Measurements from ENCODE around the gene SPOP.
"Not testable (repeated sequence)": the region's sequence is repeated elsewhere in the genome, so short reads cannot be mapped to it uniquely, and the experiment has no call there.

Gene SPOP

DNA sequence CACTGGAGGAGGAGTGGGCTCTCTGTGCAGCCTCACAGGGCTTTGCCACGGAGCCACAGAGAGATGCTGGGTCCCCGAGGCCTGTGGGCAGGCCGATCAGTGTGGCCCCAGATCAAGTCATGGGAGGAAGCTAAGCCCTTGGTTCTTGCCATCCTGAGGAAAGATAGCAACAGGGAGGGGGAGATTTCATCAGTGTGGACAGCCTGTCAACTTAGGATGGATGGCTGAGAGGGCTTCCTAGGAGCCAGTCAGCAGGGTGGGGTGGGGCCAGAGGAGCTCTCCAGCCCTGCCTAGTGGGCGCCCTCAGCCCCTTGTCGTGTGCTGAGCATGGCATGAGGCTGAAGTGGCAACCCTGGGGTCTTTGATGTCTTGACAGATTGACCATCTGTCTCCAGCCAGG lies 98.4 kb downstream of the SPOP start:
- no peak for DNase-seq
- intact Hi-C loops (cut with DNase I): loop anchor here (5.0 kb wide), 1 partner anchor 103 kb away; no protein-coding TSS in a partner anchor

DNA sequence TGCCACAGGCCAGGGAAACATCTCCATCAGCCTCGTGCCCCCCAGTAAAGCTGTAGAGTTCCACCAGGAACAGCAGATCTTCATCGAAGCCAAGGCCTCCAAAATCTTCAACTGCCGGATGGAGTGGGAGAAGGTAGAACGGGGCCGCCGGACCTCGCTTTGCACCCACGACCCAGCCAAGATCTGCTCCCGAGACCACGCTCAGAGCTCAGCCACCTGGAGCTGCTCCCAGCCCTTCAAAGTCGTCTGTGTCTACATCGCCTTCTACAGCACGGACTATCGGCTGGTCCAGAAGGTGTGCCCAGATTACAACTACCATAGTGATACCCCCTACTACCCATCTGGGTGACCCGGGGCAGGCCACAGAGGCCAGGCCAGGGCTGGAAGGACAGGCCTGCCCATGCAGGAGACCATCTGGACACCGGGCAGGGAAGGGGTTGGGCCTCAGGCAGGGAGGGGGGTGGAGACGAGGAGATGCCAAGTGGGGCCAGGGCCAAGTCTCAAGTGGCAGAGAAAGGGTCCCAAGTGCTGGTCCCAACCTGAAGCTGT lies 98.9 kb downstream of the SPOP start:
- intact Hi-C loops (cut with DNase I): loop anchor here (5.0 kb wide), 1 partner anchor 103 kb away; no protein-coding TSS in a partner anchor
- no peak for DNase-seq

DNA sequence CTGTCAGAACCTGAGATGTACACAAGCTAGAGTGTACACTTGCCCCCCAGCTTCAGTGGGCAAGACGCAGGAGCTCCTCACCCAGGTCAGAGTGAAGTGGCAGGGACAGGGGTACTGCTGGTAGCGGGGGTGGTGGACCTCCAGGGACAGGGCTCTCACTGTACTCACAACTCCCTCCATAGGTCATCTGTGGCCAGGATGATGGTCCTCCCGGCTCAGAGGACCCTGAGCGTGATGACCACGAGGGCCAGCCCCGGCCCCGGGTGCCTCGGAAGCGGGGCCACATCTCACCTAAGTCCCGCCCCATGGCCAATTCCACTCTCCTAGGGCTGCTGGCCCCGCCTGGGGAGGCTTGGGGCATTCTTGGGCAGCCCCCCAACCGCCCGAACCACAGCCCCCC lies 99.5 kb downstream of the SPOP start:
- intact Hi-C loops (cut with DNase I): loop anchor here (5.0 kb wide), 1 partner anchor 104 kb away; no protein-coding TSS in a partner anchor
- peak in 1 of 42 donors; percentile 35 for DNase-seq

DNA sequence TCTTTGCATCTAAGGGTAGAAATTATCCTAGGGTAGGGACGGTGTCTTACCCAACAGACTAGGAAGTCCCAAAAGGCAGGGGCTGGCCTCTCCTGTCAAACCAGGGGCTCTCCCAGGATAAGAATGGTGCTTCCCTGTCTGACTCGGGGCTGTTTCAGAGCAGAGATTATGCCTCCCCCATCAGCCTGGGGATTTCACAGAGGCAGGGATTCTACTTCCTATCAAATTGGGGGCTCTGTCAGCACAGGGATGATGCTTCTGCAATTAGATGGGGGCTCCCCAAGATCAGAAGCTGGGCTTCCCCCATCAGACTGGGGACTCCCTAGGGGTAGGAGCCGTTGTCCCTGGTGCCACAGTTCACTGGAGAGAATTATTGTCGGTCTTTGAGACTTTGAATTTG lies 99.9 kb downstream of the SPOP start:
- intact Hi-C loops (cut with DNase I): loop anchor here (5.0 kb wide), 1 partner anchor 104 kb away; no protein-coding TSS in a partner anchor
- DNase-seq: no peak

DNA sequence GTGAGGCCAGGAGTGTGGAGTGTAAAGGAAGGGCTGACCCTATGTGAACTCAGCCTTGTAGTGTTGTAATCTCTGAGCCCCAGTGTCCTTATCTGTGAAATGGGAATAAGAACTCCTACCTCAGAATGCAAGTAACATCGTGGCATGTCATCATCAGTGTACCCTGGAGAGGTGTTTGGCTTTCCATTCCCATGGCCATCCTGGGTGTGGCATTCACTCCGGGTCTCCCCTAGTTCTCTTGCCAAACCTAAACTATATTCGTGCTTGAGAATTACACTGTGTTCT lies 100.3 kb downstream of the SPOP start:
- intact Hi-C loops (cut with DNase I): loop anchor here (5.0 kb wide), 1 partner anchor 105 kb away; no protein-coding TSS in a partner anchor

GRCh38 chr17:49576917-49577649 lies 100.8 kb downstream of the SPOP start:
- intact Hi-C loops (cut with DNase I): loop anchor here (5.0 kb wide), 1 partner anchor 105 kb away; no protein-coding TSS in a partner anchor

More for the DNA sequence above, 100.3 kb downstream of the SPOP start:
- DNase-seq: no peak

DNA sequence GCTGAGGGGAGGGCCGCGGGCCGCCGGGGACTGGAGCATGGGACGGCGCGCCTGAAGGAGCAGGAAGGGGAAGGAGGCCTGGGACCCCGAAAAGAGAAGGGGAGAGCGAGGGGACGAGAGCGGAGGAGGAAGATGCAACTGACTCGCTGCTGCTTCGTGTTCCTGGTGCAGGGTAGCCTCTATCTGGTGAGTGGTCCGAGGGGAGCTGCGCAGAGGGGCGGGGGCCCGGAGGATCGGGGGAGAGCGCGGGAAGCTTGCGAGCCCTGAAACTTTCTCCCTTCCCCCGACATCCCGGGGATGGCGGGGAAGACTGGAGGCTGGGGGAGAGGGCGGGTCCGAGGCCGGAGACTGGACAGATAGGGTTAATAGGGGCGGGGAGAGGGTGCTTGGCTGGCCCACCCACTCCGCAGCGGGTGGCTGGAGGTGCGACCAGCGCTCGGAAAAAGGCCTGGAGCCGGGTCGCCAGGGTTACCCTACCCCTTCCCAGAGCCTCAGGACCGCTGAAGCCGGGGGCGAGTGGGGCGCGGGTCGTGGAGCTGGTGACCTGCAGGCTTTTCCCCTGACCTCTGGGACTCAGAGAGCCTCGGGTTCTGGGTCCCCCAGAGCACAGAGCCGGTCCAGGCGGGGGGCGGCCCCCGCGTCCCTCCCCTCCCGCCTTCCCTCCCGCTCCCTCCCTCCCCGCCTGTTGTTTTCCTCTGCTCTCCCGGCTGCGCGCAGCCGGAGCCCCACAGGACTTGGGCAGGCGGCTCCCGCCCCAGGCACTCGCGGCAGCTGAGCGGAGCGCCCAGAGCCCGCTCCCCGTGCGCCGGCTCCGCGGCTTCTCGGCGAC lies 101.6 kb downstream of the SPOP start:
- intact Hi-C loops (cut with DNase I): loop anchor here (5.0 kb wide), 1 partner anchor 106 kb away; no protein-coding TSS in a partner anchor
- peak in 21 of 42 donors; percentile 21 to 62 (median 42) for DNase-seq

More at GRCh38 chr17:49576917-49577649, 100.8 kb downstream of the SPOP start:
- DNase-seq: no peak

DNA sequence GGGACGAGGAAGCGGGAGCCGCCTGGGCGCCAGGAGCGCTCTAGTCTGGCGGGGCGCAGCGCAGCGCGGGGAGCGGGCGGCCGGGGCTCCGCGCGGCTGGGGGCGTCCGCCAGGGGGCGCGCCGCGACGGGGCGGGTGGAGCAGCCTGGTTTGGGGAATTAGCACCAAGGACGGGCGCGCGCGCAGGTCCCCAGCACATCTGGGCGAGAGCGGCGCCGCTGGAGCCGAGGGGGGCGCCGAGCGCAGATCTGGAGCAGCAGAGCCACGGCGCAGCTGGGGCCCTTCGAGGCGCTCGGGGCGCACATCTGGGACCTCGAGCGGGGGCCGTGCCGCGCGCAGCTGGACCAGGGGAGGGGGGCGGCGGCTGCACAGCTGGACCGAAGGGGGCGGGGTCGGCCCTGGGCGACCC lies 102.2 kb downstream of the SPOP start, which contains the start of gene NXPH3:
Gene NXPH3, plus strand, starts transcription at position 193 of the 409 bp plus-strand sequence. CDS start 349 bp downstream, outside the sequence.
- intact Hi-C loops (cut with DNase I): loop anchor here (5.0 kb wide), 1 partner anchor 107 kb away; no protein-coding TSS in a partner anchor
- DNase-seq: peak in 36 of 42 donors; percentile 26 to 77 (median 56)

- no peak for DNase-seq
- intact Hi-C loops (cut with DNase I): loop anchor here (5.0 kb wide), 1 partner anchor 107 kb away; no protein-coding TSS in a partner anchor
Measured at GRCh38 chr17:49574945-49575678, 102.8 kb downstream of the SPOP start.

DNA sequence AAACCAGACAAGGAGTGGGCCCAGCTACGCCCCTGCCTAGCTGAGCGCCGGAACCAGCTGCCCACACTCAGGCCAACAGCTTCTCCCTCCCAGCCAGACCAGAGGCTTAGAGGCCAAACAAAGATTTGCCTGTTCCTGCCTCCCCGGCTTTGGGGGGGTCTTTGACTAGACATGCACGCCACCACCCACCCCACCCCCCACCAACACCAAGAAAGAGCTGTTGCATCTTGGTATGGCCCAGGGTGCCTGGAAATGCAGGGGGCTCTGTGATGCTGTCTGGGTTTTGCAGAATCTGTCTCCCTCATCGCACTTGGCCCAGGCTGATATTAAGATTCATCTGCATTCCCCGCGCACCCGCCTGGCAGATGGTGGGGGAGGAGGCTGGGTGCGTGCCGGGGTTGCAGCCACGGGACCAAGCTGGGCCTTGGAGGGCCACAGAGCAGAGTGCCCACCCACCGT lies 103.5 kb downstream of the SPOP start:
- intact Hi-C loops (cut with DNase I): no loop called here
- peak in 35 of 42 donors; percentile 26 to 79 (median 52) for DNase-seq

GRCh38 chr17:49573510-49574322 lies 104.2 kb downstream of the SPOP start:
- intact Hi-C loops (cut with DNase I): no loop called here
- no peak for DNase-seq

DNA sequence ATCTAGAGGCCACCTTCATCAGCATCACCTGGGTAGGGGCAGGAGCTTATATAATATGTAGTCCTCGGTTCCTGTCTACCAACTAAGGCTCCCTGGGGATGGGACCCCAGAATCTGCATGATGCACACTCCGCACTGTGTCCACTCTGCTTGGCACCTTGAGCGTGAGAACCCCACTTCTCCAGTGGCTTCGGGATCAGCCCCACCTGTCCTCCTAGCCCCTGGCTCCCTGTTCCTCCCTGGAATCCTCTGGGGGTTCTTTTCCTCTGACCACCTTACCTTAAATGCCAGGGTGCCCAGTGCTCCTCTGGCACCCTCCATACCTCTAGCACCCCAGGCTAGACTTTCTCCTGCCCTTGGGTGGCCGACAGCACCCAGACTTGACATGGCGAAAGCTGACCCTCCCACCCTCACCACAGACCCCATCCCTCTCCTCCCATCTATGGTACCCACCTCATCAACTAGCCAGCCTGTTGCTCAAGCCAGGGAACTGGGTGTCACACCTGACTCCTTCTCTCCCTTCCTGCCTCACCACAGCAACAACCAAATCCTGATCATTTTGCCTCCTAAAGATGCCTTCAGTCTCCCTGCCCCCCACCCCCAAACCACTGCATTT lies 105.0 kb downstream of the SPOP start:
- DNase-seq: no peak
- intact Hi-C loops (cut with DNase I): no loop called here

DNA sequence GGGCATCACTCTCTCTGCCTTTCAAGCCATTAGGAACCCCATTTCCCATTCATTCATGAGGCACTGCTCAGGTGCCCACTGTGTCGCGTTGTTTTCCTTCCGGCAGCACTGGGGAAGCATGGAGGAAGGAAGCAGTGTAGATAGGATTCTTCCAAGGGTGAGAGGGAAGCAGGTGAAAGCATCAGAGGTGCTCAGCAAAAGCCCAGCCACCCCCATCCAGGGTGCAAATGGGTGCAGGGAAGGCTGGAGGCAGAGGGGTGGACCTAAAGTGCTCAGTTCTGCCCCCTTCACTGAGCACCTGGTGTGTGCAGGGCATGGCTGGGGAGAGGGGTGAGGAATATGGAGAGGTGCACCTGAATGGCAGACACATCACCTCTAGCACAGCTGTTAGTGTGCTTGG lies 105.7 kb downstream of the SPOP start:
- no peak for DNase-seq
- intact Hi-C loops (cut with DNase I): no loop called here

- intact Hi-C loops (cut with DNase I): no loop called here
- no peak for DNase-seq
Measured at GRCh38 chr17:49571764-49572163, 106.1 kb downstream of the SPOP start.

DNA sequence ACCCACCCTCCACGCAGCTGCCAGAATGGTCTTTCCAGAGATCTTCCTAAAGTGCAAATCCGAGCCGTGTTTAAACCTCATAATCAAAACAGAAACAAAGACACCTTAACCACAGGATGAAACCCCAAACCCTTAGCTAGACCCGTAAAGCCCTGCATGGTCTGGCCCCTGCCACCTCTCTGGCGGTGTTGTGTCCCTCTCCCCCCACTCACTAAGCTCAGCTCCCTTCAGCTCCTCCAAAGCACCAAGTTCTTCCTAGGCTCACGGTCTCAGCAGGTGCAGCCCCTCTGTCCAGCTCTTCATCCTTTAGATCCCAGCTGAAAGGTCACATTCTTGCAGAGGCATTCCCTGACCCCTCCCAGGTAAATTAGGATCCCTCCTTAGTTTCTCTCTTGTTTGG lies 106.6 kb downstream of the SPOP start:
- intact Hi-C loops (cut with DNase I): no loop called here
- DNase-seq: no peak

- intact Hi-C loops (cut with DNase I): no loop called here
- DNase-seq: no peak
Measured at GRCh38 chr17:49570540-49571242, 107.2 kb downstream of the SPOP start.

DNA sequence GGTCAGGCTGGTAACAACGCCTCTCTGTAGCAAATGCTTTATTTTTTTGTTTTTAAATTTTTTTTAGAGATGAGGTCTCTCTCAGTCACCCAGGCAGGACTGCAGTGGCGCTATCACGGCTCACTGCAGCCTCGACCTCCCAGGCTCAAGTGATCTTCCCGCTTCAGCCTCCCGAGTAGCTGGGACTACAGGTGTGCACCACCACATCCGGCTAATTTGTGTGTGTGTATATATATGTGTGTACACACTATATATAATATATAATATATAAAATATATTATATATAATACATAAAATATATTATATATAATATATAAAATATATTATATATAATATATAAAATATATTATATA lies 109.2 kb downstream of the SPOP start:
- intact Hi-C loops (cut with DNase I): loop anchor here (2.0 kb wide), 1 partner anchor 126 kb away; no protein-coding TSS in a partner anchor

More for the DNA sequence above, 109.2 kb downstream of the SPOP start:
- DNase-seq: not testable (repeated sequence)

Measured in head of caudate nucleus (tissue), 42 donors.